ENCODE data around the gene ALCAM.

Gene ALCAM

GRCh38 chr3:105618556-105618955 lies 251.8 kb downstream of the ALCAM start:
- ATAC-seq: no peak
- TF ChIP-seq GLIS3 (CRISPR knock-in tag; IDR thresholded peaks at IDR 0.05) (no peak), PPARA (CRISPR knock-in tag; IDR thresholded peaks at IDR 0.05; ENCODE audit: borderline replicate concordance) (no peak), TCF4 (CRISPR knock-in tag; IDR thresholded peaks at IDR 0.05; ENCODE audit: borderline replicate concordance) (no peak), ARNTL (CRISPR knock-in tag; IDR thresholded peaks at IDR 0.05; ENCODE audit: borderline replicate concordance, low read depth) (no peak), BACH2 (CRISPR knock-in tag; IDR thresholded peaks at IDR 0.05; ENCODE audit: borderline replicate concordance) (no peak), SNAI2 (CRISPR knock-in tag; IDR thresholded peaks at IDR 0.05) (no peak), PATZ1 (CRISPR knock-in tag; IDR thresholded peaks at IDR 0.05; ENCODE audit: borderline replicate concordance) (no peak), CSDC2 (CRISPR knock-in tag; IDR thresholded peaks at IDR 0.05) (no peak), POU6F1 (CRISPR knock-in tag; IDR thresholded peaks at IDR 0.05; ENCODE audit: borderline replicate concordance, low read depth) (no peak), ESRRG (CRISPR knock-in tag; IDR thresholded peaks at IDR 0.05) (no peak), ZC3H10 (CRISPR knock-in tag; IDR thresholded peaks at IDR 0.05) (no peak), RARB (CRISPR knock-in tag; IDR thresholded peaks at IDR 0.05) (no peak), ZFP3 (CRISPR knock-in tag; IDR thresholded peaks at IDR 0.05) (no peak)

GRCh38 chr3:105619651-105620050 lies 252.9 kb downstream of the ALCAM start:
- TF ChIP-seq TOX (CRISPR knock-in tag; IDR thresholded peaks at IDR 0.05; ENCODE audit: borderline replicate concordance) (no peak), POU6F1 (CRISPR knock-in tag; IDR thresholded peaks at IDR 0.05; ENCODE audit: borderline replicate concordance, low read depth) (no peak), CSRNP3 (CRISPR knock-in tag; IDR thresholded peaks at IDR 0.05) (no peak), ZNF70 (CRISPR knock-in tag; IDR thresholded peaks at IDR 0.05) (no peak), PPARA (CRISPR knock-in tag; IDR thresholded peaks at IDR 0.05; ENCODE audit: borderline replicate concordance) (no peak), TSHZ2 (CRISPR knock-in tag; IDR thresholded peaks at IDR 0.05) (no peak), OSR1 (CRISPR knock-in tag; IDR thresholded peaks at IDR 0.05) (no peak), TCF4 (CRISPR knock-in tag; IDR thresholded peaks at IDR 0.05; ENCODE audit: borderline replicate concordance) (no peak), ESRRG (CRISPR knock-in tag; IDR thresholded peaks at IDR 0.05) (no peak), RARB (CRISPR knock-in tag; IDR thresholded peaks at IDR 0.05) (no peak), ZNF565 (CRISPR knock-in tag; conservative IDR thresholded peaks at IDR 0.05; ENCODE audit: low read depth) (no peak)
- ATAC-seq: no peak

- no peak for ATAC-seq
- TF ChIP-seq ZFP3 (CRISPR knock-in tag; IDR thresholded peaks at IDR 0.05): no peak
- TF ChIP-seq ZC3H10 (CRISPR knock-in tag; IDR thresholded peaks at IDR 0.05): no peak
- TF ChIP-seq POU6F1 (CRISPR knock-in tag; IDR thresholded peaks at IDR 0.05; ENCODE audit: borderline replicate concordance, low read depth): no peak
- TF ChIP-seq GLIS3 (CRISPR knock-in tag; IDR thresholded peaks at IDR 0.05): no peak
- no peak for TF ChIP-seq ISL1 (CRISPR knock-in tag; IDR thresholded peaks at IDR 0.05)
- TF ChIP-seq TOX (CRISPR knock-in tag; IDR thresholded peaks at IDR 0.05; ENCODE audit: borderline replicate concordance): no peak
- no peak for TF ChIP-seq ARNTL (CRISPR knock-in tag; IDR thresholded peaks at IDR 0.05; ENCODE audit: borderline replicate concordance, low read depth)
- TF ChIP-seq CSRNP3 (CRISPR knock-in tag; IDR thresholded peaks at IDR 0.05): no peak
- no peak for TF ChIP-seq PATZ1 (CRISPR knock-in tag; IDR thresholded peaks at IDR 0.05; ENCODE audit: borderline replicate concordance)
- no peak for TF ChIP-seq ZNF8 (CRISPR knock-in tag; IDR thresholded peaks at IDR 0.05)
- TF ChIP-seq BACH2 (CRISPR knock-in tag; IDR thresholded peaks at IDR 0.05; ENCODE audit: borderline replicate concordance): no peak
- no peak for TF ChIP-seq OSR1 (CRISPR knock-in tag; IDR thresholded peaks at IDR 0.05)
- TF ChIP-seq ZNF565 (CRISPR knock-in tag; conservative IDR thresholded peaks at IDR 0.05; ENCODE audit: low read depth): no peak
- no peak for TF ChIP-seq RARB (CRISPR knock-in tag; IDR thresholded peaks at IDR 0.05)
- TF ChIP-seq TCF4 (CRISPR knock-in tag; IDR thresholded peaks at IDR 0.05; ENCODE audit: borderline replicate concordance): no peak
These were observed 253.5 kb downstream of the ALCAM start for GRCh38 chr3:105620236-105620635.

Measured in SK-N-SH treated with all-trans-retinoic acid at 6 μM for 48 hours (cell line).